GM21381 (cell line): ENCODE results near the gene METTL2B.
"Not testable (repeated sequence)": the region's sequence is repeated elsewhere in the genome, so short reads cannot be mapped to it uniquely, and the experiment has no call there.

Experiments
- ATAC-seq: cut with Tn5 transposase; IDR thresholded peaks from one replicate; pipeline ENCODE4 v1.9.1; 2021; ENCODE audit warnings: mild to moderate bottlenecking, moderate library complexity; ENCODE audit not compliant: unreplicated experiment

METTL2B gene

GRCh38 chr7:128454808-128455542, 21.6 kb upstream of the METTL2B start:
- no peak for ATAC-seq

- peak; percentile 89 for ATAC-seq
These were observed 20.8 kb upstream of the METTL2B start, which contains the start of gene HILPDA for GRCh38 chr7:128455543-128456254. Gene HILPDA, plus strand, starts transcription at chr7:128455878. Its CDS starts 1,391 bp downstream, at chr7:128457269.

- ATAC-seq, result peak; percentile 24
These were observed 20.3 kb upstream of the METTL2B start for GRCh38 chr7:128456255-128456725.

GRCh38 chr7:128457385-128457784, 19.2 kb upstream of the METTL2B start:
- ATAC-seq, result not testable (repeated sequence)

GRCh38 chr7:128458956-128459355, 17.6 kb upstream of the METTL2B start:
- peak; percentile 16 for ATAC-seq

GRCh38 chr7:128459394-128459878, 17.1 kb upstream of the METTL2B start:
- peak; percentile 38 for ATAC-seq

GRCh38 chr7:128462460-128462859, 14.1 kb upstream of the METTL2B start:
- no peak for ATAC-seq

- ATAC-seq, result not testable (repeated sequence)
These were observed 13.2 kb upstream of the METTL2B start for GRCh38 chr7:128463345-128463744.

- ATAC-seq, result not testable (repeated sequence)
These were observed 12.6 kb upstream of the METTL2B start for GRCh38 chr7:128463933-128464332.

- ATAC-seq, result not testable (repeated sequence)
These were observed 9.7 kb upstream of the METTL2B start for GRCh38 chr7:128466871-128467270.

GRCh38 chr7:128477336-128477690, 765 bp downstream of the METTL2B start:
- ATAC-seq, result not testable (repeated sequence)

- not testable (repeated sequence) for ATAC-seq
These were observed 2.5 kb downstream of the METTL2B start for GRCh38 chr7:128479082-128479481.

GRCh38 chr7:128488134-128488533, 11.6 kb downstream of the METTL2B start:
- not testable (repeated sequence) for ATAC-seq

- no peak for ATAC-seq
These were observed 20.9 kb downstream of the METTL2B start for GRCh38 chr7:128497405-128497804.

- ATAC-seq, result not testable (repeated sequence)
These were observed 28.9 kb downstream of the METTL2B start for GRCh38 chr7:128505416-128505815.

- not testable (repeated sequence) for ATAC-seq
These were observed 30.3 kb downstream of the METTL2B start for GRCh38 chr7:128506819-128507218.

- peak; percentile 40 for ATAC-seq
These were observed 30.9 kb downstream of the METTL2B start for GRCh38 chr7:128507321-128507993.

GRCh38 chr7:128511692-128512091, 35.1 kb downstream of the METTL2B start:
- not testable (repeated sequence) for ATAC-seq

- ATAC-seq, result not testable (repeated sequence)
These were observed 38.7 kb downstream of the METTL2B start for GRCh38 chr7:128515232-128515631.

- ATAC-seq, result not testable (repeated sequence)
These were observed 40.5 kb downstream of the METTL2B start for GRCh38 chr7:128517023-128517422.
